GM18951 (cell line): ENCODE measurements around the gene SCRN2.

Source experiments
- POLR2A ChIP-seq: IDR thresholded peaks from 4 replicates; pipeline ENCODE4 v1.6.1; 2011; ENCODE audit warnings: mild to moderate bottlenecking; ENCODE audit not compliant: insufficient read length, insufficient read depth; ENCODE audit errors: extremely low read depth
- in situ Hi-C: fragments of 300-500 bp; cut with MboI; formaldehyde crosslinking; loops from one replicate; pipeline ENCODE4 v1.12.0; 2022; ENCODE audit warnings: low sequenced_read_pairs, mixed read lengths, inconsistent platforms; ENCODE audit not compliant: unreplicated experiment

The SCRN2 gene

GRCh38 chr17:47860386-47860785 lies 19.3 kb upstream of the SCRN2 start:
- no peak for TF ChIP-seq POLR2A
- in situ Hi-C loops: no loop called here

GRCh38 chr17:47857551-47858455 lies 16.7 kb upstream of the SCRN2 start:
- no peak for TF ChIP-seq POLR2A
- in situ Hi-C loops: no loop called here

- TF ChIP-seq POLR2A: no peak
- in situ Hi-C loops: no loop called here
These were observed 15.8 kb upstream of the SCRN2 start for GRCh38 chr17:47856830-47857229.

GRCh38 chr17:47855737-47856136 lies 14.7 kb upstream of the SCRN2 start:
- TF ChIP-seq POLR2A: no peak
- in situ Hi-C loops: no loop called here

GRCh38 chr17:47853616-47854015 lies 12.5 kb upstream of the SCRN2 start:
- no peak for TF ChIP-seq POLR2A
- in situ Hi-C loops: no loop called here

- in situ Hi-C loops: no loop called here
- TF ChIP-seq POLR2A: no peak
These were observed 11.3 kb upstream of the SCRN2 start for GRCh38 chr17:47852113-47852949.

- in situ Hi-C loops: no loop called here
- TF ChIP-seq POLR2A: no peak
These were observed 10.7 kb upstream of the SCRN2 start for GRCh38 chr17:47851764-47852112.

- no peak for TF ChIP-seq POLR2A
- in situ Hi-C loops: no loop called here
These were observed 9.9 kb upstream of the SCRN2 start, which contains the start of gene SP6 for GRCh38 chr17:47850692-47851573. SP6 (minus strand) TSS chr17:47851163; CDS start chr17:47848429, 2,734 bp downstream.

- no peak for TF ChIP-seq POLR2A
- in situ Hi-C loops: no loop called here
These were observed 9.3 kb upstream of the SCRN2 start for GRCh38 chr17:47850373-47850691.

GRCh38 chr17:47848198-47848513 lies 7.1 kb upstream of the SCRN2 start:
- TF ChIP-seq POLR2A: no peak
- in situ Hi-C loops: no loop called here

GRCh38 chr17:47847341-47848197 lies 6.5 kb upstream of the SCRN2 start:
- in situ Hi-C loops: no loop called here
- no peak for TF ChIP-seq POLR2A

- in situ Hi-C loops: no loop called here
- TF ChIP-seq POLR2A: no peak
These were observed 5.8 kb upstream of the SCRN2 start for GRCh38 chr17:47846716-47847340.
